A673 (cell line): ENCODE measurements around the gene MROH2A.

ENCODE experiments used
- EZH2 ChIP-seq: fragments of 200-600 bp; sonication (generic); IDR thresholded peaks from 2 replicates; pipeline ENCODE4 v1.6.1; 2017; ENCODE audit warnings: borderline replicate concordance, low read depth, mild to moderate bottlenecking, mixed read lengths, antibody characterized with exemption, low read length; ENCODE audit not compliant: poor library complexity, severe bottlenecking
- TF ChIP-seq, protein P1 (sequence below): fragments of 300-800, 200-600 bp; sonication (generic); conservative IDR thresholded peaks from 2 replicates; pipeline ENCODE4 v1.5.1; 2017; ENCODE audit warnings: low read depth, mild to moderate bottlenecking, antibody characterized with exemption, low read length, moderate library complexity, mixed read lengths

DNA sequence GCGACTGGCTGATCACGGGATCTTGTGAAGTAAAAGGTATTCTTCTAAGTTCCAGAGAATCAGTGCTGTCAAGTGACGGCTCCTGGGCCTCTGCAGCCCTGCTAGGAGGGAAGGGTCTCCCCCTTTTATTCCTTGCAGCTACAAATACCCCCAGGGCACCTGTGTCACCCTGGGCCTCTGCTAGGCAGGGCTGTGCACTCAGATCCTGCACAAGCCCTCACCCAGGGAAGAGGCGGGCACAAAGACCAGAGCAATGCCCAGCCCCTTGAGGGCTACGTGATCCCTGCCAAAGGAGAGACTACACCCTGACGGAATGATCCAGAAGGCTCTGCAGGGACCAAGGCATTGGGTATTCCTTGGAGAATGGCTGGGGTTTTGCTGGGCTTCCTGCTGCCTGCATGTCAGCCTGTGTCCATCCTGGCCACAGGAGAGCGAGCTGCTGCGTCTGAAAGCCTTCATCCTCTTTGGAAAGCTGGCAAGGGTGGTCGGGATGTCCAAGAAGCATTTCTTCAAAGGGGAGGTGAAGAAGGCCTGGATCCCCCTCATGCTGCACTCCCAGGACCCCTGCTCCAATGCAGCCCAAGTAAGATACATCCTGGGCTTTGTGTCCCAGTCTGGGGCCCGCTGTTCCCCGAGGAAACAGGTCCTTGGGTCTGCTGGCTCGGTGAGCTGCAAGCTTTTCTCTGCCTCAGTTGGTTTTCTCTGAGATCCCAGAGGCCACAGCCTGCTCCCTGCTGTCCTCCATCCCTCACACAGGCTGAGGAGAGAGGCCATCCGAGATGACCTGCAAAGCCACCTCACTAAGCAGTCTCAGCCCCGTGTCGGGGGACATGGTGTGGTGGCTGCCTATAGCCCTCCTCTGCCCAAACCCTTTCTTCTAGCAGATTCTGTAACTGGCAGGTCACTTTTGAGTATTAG lies 51.3 kb downstream of the MROH2A start:
- TF ChIP-seq, protein P1, sequence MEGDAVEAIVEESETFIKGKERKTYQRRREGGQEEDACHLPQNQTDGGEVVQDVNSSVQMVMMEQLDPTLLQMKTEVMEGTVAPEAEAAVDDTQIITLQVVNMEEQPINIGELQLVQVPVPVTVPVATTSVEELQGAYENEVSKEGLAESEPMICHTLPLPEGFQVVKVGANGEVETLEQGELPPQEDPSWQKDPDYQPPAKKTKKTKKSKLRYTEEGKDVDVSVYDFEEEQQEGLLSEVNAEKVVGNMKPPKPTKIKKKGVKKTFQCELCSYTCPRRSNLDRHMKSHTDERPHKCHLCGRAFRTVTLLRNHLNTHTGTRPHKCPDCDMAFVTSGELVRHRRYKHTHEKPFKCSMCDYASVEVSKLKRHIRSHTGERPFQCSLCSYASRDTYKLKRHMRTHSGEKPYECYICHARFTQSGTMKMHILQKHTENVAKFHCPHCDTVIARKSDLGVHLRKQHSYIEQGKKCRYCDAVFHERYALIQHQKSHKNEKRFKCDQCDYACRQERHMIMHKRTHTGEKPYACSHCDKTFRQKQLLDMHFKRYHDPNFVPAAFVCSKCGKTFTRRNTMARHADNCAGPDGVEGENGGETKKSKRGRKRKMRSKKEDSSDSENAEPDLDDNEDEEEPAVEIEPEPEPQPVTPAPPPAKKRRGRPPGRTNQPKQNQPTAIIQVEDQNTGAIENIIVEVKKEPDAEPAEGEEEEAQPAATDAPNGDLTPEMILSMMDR: no peak
- no peak for TF ChIP-seq EZH2
